NCI-H2081 treated with DMSO at 0.1 percent for 48 hours (cell line): ENCODE results near the gene DDX54.
A peak's percentile ranks its signal among the peaks of the same experiment; 100 is the strongest.

Experiments used
- DNase-seq: peaks from one replicate; lab custom pipeline; 2025; lab: John Stamatoyannopoulos, UW

Gene DDX54

DNA sequence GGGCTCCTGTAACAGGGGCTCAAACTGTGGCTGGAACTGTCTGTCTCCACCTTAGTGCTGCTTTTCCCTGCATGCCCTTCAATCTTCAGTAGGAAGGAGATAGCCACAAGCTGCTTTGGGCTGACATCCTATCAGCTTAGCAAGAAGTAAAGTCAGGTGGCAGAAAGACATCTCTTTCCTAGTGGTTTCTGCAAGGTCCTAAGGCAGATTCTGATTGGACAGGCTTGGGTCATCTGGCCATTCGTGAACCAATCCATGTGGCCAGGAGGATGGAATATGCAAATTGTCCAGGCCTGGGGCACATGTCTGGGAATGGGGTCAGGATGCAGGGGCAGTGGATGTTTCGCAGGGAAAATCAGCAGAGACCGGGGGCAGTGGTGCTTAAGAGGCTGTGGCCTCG lies 5.5 kb upstream of the DDX54 start:
- DNase-seq = no peak

DNA sequence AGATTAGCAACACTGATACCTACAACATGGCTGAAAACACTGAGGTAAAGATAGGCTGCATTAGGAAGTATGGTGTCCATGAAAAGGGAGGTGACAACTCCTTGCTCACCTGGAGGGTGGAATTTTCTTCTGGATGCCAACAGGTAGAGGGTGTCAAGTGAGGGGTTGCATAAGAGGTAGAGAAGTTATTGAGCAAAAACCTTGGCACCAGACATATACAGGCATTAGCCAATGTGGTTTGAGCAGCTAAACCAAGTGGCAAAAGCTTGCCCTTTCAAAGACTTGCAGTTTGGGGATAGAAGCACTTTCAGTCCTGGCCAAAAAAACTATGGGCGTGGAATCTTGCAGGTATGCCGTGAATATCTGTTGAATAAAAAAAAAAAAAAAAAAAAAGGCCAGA lies 4.1 kb upstream of the DDX54 start:
- no peak for DNase-seq

DNA sequence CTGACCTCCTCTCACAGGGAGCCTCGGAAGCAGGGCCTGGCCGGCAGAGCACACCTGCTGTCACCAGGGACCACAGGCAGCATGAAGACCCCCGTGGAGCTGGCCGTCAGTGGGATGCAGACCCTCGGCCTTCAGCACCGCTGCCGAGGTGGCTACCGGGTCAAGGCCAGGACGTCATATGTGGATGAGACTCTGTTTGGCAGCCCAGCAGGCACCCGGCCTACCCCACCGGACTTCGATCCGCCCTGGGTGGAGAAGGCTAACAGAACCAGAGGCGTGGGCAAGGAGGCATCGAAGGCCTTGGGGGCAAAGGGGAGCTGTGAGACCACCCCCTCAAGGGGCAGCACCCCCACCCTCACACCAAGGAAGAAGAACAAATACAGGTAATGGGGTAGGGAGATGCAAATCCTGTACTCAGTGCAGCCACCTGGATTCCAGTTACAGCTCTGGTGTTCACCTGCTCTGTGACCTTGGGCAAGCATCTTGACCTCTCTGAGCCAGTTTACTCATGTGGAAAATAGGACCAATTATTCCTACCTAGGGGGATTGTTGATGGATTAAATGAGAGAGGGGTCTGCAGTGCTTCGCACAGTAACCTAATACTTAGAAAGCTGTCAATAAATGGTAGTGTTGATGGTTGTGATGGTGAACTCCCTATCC lies 1.5 kb upstream of the DDX54 start:
- no peak for DNase-seq

DNA sequence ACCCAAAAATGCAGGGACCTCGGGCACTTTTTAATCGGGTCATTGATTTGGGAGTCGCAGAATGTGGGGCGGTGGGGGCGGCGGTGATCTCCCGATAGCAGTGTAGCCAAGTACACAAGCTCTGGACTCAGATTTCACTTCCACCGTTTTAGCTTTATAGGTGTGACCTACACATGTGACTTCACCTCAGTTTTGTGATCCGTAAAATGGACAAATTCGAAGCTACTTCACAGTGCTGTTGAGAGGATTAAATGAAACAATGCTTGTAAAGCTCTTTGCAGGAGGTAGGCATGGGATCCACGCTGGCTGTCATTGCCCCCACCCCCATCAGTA lies 721 bp upstream of the DDX54 start:
- no peak for DNase-seq

DNA sequence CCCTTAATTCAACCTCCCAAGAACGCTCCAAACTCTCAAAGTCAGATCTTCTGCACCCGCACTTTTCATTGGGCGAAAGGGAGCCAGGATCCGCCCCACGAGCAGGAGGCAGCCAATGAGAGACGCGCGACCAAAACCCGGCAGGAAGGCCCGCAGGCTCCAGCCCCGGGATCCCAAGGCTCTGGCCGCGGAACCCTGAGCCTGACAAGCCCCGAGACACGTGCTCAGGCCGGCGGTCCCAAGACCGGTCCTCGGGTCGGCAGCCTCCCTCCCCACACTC lies 438 bp downstream of the DDX54 start:
- peak; percentile 13 for DNase-seq

DNA sequence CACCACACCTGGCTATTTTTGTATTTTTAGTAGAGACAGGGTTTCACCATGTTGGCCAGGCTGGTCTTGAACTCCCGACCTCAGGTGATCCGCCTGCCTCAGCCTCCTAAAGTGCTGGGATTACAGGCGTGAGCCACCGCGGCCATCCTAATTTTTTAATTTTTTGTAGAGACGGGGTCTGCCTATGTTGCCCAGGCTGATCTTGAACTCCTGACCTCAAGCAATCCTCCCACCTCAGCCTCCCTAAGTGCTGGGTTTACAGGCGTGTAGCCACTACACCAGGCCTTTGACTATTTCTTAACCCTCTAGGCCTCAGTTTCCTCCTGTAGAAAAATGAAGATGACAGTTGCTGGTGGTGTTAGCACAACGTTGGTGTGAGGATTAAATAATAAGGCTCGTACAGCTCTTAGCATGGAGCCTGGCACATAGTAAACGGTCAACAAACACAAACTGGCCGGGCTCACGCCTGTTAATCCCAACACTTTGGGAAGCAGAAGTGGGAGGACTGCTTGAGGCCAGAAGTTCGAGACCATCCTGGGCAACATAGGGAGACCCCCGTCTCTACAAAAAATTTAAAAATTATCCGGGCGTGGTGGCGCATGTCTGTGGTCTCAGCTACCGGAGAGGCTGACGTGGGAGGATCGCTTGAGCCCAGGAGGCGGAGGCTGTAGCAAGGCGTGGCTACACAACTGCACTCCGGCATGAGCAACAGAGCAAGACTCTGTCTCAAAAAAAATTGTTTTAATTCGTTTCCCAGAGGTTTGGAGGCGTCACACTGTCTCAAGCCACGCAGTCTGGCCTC lies 979 bp downstream of the DDX54 start:
- no peak for DNase-seq

DNA sequence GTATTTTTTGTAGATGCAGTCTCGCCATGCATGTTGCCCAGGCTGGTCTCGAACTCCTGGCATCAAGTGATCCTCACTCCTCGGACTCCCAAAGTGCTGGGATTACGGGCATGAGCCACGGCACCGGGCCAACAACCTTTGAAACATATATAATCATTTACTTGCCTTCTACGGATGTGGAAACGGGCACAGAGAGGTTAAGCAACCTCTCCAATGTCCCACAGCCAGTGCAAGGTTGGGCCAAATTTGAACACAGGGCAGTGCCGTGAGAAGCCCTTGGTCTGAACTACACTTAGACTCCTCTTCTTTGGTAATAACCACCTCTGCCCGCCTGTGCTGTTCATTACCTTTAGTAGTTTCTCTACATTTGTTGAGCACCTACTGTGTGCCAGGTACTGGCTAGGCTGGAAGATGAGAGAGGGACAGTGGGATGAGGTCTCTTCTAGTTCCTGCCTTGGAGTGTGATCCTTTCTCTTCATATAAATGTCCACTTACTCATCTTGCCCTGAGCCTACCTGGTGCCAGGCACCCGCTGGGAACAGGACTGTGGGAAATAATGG lies 2.2 kb downstream of the DDX54 start:
- DNase-seq = no peak

DNA sequence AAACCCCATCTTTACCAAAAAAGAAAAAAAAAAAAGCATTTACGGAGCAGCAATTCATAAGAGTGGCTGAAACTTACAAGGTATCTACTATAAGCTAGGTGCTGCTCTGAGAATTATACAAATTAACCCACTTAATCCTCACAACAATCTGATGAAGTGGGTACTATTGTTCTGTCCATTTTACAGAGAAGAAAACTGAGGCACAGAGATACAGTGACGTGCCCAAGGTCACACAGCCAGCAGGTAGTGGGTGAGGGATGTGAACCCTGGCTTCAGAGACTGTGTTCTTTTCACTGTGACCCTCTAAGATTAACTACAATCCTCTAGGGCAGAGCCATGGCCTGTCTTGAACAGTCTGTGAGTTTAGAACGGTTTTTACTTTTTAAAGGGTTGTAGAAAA lies 3.3 kb downstream of the DDX54 start:
- no peak for DNase-seq

DNA sequence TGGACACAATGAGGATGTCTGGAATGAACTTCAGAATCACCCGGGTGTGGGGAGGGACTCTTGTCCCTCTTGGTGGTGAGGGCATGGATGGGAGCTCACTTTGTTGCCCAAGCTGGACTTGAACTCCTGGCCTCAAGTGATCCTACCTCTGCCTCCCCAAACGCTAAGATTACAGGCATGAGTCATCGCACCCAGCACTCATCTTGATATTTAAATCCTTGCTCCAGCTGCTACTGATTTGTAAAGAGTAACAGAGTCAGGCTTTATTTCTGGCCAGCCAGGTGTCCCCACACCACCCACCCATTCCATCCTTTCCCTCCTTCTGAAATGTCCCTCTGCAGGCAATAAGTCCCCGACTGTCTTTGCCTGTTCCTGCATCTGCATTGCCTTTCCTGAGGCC lies 4.9 kb downstream of the DDX54 start:
- no peak for DNase-seq

DNA sequence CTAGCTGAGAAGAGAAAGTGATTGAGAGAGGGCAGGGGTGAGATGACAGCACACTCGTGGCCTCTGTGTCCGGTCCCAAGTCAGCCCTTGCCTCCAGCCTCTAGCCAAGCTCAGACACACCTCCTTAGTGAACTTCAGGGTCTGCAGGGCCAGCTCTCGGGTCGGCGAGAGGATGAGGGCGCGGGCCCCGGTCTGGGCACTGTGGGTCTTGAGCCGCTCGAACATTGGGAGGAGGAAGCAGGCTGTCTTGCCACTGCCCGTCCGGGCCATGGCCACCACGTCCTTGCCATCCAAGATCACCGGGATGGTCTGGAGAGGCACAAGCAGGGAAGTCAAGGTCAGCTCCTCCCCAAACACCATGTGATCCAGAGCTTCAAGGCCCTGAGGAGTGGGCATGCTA lies 6.3 kb downstream of the DDX54 start:
- no peak for DNase-seq

DNA sequence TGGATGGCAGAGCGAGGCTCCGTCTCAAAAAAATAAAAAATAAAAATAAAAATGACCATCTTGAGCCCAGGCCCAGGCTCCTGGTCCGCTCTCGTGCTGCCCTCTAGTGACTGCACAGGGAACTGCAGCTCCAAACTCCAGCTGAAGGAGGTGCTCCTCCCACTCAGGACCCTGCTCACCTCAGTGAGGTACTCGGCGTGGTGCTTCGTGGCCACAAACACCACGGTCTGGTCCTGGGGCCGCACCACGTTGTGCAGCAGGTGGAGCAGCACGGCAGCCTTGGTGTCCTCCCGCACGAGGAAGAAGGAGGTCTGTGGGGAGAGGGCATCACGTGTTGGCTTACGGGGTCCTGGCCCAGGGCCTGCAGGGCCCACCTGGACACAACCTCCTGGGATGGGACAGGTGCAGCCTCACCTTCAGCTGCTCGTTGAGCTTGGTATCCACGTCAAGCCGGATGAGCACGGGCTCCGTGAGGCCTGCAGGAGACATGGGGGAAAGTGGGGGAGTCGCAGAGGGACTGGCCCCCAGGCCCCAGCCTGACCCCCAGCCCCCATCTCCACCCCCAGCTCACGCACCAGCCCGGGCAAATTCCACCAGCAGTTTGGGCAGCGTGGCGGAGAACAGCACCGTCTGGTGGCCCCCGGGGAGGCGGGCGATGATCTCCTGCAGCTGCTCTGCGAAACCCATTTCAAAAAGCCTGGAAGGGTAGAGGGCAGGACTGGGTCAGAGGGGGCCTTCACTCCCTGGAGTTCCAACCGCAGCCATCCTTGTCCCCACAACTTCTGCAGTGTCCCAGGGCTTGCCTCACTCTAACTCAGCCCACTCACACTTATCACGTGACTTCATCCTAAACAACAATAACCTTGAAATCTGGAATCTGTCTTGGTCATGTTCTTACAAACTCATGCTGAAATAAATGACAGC lies 10.6 kb downstream of the DDX54 start:
- no peak for DNase-seq

DNA sequence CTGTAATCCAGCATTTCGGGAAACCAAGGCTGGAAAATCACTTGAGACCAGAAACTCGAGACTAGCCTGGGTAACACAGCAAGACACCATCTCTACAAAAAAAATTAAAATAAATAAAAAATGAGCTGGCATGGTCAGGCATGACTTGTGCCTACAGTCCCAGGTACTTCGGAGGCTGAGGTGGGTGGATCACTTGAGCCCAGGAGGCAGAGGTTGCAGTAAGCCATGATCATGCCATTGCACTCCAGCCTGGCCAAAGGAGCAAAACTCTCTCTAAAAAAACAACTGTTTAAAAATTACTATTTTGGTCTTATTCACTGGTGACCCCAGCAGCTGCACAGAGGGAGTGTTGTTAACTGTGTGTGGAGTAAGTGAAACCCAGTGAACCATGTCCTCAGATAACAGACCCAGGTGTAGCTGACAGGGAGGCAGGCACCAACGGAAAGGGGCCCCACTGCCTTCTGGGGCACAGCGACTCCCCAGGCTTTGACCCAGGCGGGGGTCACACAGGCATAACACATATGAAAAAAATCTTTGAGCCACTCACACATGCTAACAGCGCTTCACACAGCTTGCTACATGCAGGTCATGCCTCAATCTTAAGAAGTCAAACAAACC lies 12.1 kb downstream of the DDX54 start:
- no peak for DNase-seq

DNA sequence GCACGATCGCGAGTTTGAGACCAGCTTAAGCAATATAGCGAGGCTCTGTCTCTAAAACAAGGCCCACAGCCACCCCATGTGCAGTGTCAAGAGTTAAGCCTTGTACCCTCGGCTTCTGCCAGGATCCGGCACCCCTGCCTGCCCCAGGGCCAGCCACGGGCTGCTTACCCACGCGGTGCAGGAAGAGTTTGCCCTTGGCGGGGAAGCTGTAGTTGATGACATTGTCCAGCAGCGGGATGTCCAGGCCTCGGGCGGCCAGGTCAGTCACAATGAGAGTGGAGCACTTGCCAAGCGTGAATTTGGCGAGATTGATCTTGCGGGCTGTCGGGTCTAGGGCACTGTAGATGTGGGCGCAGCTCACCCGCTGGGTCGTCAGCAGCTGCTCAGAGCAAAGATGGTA lies 13.1 kb downstream of the DDX54 start:
- no peak for DNase-seq

DNA sequence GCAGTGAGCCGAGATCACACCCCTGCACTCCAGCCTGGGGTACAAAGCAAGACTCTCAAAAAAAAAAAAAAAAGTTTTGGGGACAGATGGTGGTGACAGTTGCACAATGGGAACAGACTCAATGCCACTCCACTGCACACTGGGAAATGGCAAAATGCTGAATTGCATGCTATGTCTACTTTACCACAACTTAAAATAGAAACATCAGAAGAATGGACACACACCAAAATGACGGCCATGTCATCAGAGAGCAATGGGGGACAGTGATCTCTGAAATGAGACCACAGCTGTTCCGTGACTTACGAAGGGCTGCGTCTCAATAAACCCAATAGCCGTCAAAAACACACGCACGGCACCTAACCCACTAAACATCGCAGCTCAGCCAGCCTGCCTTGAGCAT lies 13.7 kb downstream of the DDX54 start:
- no peak for DNase-seq

DNA sequence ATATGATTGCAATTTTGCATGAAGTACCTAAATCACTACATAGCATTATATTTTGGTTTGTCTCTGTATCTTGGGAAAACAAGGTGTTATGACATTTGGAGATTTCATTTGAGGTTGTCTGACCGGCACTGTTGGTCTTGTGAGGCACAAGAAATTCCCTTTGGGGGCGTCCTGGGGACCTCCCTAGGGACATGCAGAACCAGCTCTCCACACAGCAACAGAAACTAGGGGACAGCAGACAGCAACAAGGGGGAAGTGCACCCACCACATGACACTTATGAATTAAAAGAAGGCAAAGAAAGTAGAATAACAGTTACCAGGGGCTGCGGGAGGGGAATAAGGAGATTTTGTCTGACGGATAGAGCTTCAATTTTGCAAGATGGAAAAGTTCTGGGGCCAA lies 14.4 kb downstream of the DDX54 start:
- DNase-seq = no peak

DNA sequence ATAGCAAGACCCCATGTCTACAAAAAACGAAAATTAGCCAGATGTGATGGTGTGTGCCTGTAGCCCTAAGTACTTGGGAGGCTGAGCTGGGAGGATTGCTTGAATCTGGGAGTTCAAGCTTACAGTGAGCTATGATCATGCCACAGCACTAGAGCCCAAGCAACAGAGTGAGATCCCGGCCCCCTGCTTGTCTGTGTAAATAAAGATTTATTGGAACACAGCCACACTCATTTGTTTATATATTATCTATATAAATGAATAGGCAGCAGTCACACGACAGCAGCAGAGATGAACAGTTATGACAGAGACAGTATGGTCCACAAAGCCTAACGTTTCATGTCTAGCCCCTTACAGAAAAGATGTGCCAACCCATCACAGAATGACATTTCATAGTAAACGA lies 14.8 kb downstream of the DDX54 start:
- no peak for DNase-seq

DNA sequence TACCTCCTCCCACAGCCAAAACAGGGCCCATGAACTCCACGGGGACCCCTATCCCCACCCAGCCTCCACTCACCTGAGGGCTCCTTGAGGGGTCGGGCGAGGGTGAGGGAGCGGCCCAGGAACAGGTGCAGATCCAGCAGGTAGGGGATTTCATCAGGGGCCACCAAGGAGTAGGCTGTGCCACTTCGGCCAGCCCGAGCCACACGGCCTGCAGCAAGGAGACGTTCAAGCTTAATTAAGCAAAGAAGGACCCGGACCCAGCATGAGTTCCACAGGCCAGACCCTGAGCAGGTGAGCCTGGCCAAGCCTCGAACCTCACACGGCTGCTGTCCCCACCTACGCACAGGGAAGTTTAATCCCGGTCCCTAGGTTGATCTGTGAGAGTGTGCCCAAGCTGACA lies 15.6 kb downstream of the DDX54 start:
- DNase-seq = no peak

DNA sequence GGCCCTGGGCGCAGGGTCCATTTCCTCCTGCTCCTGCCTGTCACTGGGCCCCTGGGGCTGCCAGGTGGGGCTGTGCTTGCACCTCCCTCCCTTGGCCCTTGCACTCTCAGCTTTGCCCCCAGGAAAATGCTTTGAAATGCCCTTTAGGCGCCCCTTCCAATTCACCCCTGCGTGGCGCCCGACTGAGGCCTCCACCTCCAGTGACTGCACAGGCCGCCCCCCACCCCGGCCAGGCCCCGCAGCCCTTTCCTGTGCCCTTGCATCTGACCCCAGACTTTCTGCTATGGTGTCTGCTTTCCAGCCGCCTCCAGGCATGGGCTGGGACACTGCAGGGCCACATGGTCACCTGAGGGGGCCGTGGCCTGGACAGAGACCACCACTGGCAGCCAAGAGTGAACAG lies 17.4 kb downstream of the DDX54 start:
- no peak for DNase-seq

DNA sequence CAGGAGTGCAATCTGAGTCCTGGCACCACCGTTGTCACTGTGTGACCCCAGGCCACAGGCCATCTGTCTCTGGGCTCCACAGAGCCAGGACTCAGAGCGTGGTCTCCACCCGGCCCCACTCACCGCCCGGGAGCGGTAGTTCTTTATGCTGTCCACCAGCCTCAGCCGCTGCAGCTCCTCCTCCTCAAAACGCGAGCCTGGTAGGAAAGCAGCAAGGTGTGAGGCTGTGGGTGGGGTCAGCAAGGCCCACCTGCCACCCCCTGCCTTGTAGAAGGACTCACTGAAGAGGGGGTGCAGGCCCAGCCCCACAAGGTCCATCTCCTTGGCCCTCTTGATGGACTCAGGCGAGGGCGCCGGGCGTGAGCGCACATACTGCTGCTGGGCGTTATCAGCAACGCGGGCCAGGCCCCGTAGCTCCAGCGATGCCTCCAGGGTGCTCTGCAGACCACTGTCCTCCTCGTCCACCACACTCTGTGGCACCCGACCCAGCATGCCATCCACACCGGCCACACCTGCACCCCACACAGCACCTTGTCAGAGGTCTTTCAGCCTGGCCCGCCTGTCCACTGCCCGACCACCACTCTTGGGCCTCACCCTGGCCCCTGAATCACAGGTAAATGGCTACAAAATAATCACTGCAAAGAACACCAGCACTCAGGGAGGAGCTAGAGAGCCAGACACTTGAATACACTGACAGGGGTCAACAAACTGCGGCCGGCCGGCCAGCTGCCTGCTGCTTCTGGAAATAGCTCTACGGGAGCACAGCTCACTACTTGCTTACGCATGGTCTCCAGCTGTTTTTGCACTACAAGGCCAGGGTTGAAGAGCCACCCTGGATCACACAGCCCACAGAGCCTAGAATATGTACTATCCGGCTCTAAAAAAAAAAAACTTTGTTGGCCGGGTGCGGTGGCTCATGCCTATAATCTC lies 19.5 kb downstream of the DDX54 start:
- DNase-seq = no peak

DNA sequence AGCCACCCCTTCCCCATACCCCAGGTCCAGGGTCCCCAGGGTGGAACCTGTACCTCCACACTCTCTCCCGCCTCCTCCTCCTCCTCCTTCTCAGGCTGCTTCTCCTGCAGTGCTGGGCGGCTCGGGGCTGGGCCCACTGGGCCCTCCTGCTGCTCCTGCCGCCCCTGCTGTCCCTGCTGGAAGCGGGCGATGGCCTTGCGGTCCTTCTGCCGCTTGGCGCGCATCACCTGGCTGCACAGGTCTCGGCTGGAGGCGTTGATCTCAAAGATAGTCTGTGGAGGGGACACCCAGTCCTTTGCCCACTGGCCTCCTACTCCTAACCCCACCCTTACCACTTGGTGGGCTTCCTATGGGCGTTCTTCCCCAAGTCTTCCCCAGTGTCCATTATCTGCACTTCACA lies 21.3 kb downstream of the DDX54 start:
- DNase-seq = no peak

DNA sequence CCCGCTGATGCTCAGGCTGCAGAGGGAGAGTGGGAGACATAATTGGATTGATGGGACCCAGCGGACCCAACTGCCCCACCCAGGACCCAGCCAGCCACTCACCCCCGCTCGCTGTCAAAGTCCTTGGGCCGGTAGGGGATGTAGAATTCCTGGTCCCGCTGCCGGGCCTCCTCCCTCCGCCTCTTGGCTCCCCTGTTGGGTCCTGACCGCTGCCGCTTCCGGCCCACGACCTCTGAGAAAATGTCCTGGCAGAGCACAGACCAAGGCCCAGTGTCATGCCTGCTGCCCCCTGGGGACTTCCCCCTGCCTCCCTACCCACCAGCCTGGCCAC lies 22.3 kb downstream of the DDX54 start:
- DNase-seq = no peak
